HUES64 (cell line): ENCODE data around the gene SLC13A5.
"Not testable (repeated sequence)": the region's sequence is repeated elsewhere in the genome, so short reads cannot be mapped to it uniquely, and the experiment has no call there.

Experiments
- H3K27ac ChIP-seq: 2 replicates; pipeline ENCODE4 v1.7.0; 2013; ENCODE audit warnings: low read depth, low read length, inconsistent platforms
- H3K27me3 ChIP-seq: 2 replicates; pipeline ENCODE4 v1.6.1; 2013; ENCODE audit warnings: mild to moderate bottlenecking, low read length; ENCODE audit not compliant: insufficient read depth
- H3K36me3 ChIP-seq: 2 replicates; pipeline ENCODE4 v1.6.1; 2013; ENCODE audit warnings: mild to moderate bottlenecking, low read length; ENCODE audit not compliant: insufficient read depth
- H3K4me1 ChIP-seq: 2 replicates; pipeline ENCODE4 v1.6.1; 2013; ENCODE audit warnings: mild to moderate bottlenecking, low read length, moderate library complexity; ENCODE audit not compliant: insufficient read depth
- H3K4me3 ChIP-seq: 2 replicates; pipeline ENCODE4 v1.5.1; 2013; ENCODE audit warnings: mild to moderate bottlenecking, low read length, moderate library complexity
- H3K9ac ChIP-seq: 2 replicates; pipeline ENCODE4 v1.6.1; 2013; ENCODE audit warnings: mild to moderate bottlenecking, low read depth, low read length
- H3K9me3 ChIP-seq: 2 replicates; pipeline ENCODE4 v1.6.1; 2013; ENCODE audit warnings: low read depth, low read length; ENCODE audit not compliant: insufficient read depth
- WGBS: fragments of 150-250, 120-280 bp; methylation state at CpG from one replicate; pipeline ENCODE4 v1.1.7; 2013; ENCODE audit warnings: missing lambda C conversion rate; 5-methylcytosine and 5-hydroxymethylcytosine counted together

The SLC13A5 gene

DNA sequence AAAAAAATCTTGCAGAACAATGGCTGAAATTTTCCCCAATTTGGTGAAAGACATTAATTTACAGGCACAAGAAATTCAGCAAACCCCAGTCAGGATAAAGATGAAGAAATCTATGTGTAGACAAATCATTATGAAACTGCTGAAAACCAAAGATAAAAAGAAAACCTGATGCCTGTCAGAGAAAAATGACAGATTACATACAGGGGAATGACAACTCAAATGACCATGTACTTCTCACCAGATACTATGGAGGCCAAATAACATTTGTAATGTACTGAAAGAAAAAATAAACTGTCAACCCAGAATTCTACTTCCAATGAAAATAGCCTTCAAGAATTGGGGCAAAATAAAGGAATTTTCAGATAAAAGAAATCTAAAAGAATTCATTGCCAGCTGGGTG, 35.4 kb upstream of the SLC13A5 start:
- no peak overlapping the region for H3K4me3 ChIP-seq
- H3K4me1 ChIP-seq: peaks cover 17% of the 10 kb centered on the region
- no peak overlapping the region for H3K9ac ChIP-seq
- no peak overlapping the region for H3K27ac ChIP-seq
- no peaks in the 10 kb centered on the region for H3K36me3 ChIP-seq
- H3K27me3 ChIP-seq: no peaks in the 10 kb centered on the region
- H3K9me3 ChIP-seq: no peaks in the 10 kb centered on the region; the same call in 1 of the 2 replicates

DNA sequence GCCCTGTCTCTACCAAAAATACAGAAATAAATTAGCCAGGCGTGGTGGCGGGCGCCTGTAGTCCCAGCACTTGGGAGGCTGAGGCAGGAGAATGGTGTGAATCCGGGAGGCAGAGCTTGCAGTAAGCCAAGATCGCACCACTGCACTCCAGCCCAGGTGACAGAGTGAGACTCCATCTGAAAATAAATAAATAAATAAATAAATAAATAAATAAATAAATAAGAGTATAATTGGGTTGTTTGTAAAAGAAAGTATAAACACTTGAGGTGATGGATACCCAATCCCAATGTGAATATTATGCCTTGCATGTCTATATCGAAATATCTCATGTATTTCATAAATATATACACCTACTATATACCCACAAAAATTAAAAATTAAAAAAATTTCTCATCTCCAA, 33.5 kb upstream of the SLC13A5 start:
- H3K9me3 ChIP-seq, H3K4me1 ChIP-seq, H3K9ac ChIP-seq, H3K4me3 ChIP-seq, H3K27me3 ChIP-seq, H3K27ac ChIP-seq, H3K36me3 ChIP-seq: not testable (repeated sequence)
- WGBS: 92% methylated on average over 6 of the region's 6 CpGs

- Histone ChIP-seq H3K9me3 (no peaks in the 10 kb centered on the region), H3K4me1 (no peaks in the 10 kb centered on the region), H3K27me3 (peaks cover 6% of the 10 kb centered on the region; the same call in 1 of the 2 replicates), H3K36me3 (no peaks in the 10 kb centered on the region), H3K4me3 (no peak overlapping the region), H3K27ac (no peak overlapping the region), H3K9ac (no peak overlapping the region)
- WGBS: 79% methylated on average over 4 of the region's 4 CpGs
Observed at GRCh38 chr17:6729531-6729930, 16.4 kb upstream of the SLC13A5 start.

DNA sequence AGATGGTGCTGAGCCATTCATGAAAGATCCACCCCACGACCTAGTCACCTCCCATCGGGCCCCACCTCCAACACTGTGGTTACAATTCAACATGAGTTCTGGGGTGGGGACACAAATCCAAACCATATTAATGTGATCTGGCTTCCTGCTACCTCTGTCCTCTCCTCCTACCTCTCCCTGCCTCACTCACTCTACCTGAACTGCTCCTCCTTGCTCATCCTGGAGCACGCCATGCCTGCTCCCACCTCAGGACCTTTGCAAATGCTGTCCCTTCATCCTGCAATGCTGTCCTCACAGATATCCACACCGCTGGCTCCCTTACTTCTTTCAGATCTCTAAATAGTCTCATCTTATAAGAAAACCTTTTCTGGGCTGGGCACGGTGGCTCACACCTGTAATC, 10.8 kb upstream of the SLC13A5 start:
- H3K27me3 ChIP-seq: peaks cover 3% of the 10 kb centered on the region
- H3K9me3 ChIP-seq: no peaks in the 10 kb centered on the region

GRCh38 chr17:6721744-6722143, 8.6 kb upstream of the SLC13A5 start:
- H3K36me3 ChIP-seq: no peaks in the 10 kb centered on the region
- no peaks in the 10 kb centered on the region for H3K4me1 ChIP-seq
- peaks cover 3% of the 10 kb centered on the region for H3K27me3 ChIP-seq
- H3K4me3 ChIP-seq: no peak overlapping the region
- no peak overlapping the region for H3K27ac ChIP-seq
- H3K9ac ChIP-seq: no peak overlapping the region
- H3K9me3 ChIP-seq: 0 out of 2 replicates have a peak, but pooled peaks cover 3% of the 10 kb centered on the region
- 87% methylated on average over 5 of the region's 5 CpGs for WGBS

More for the DNA sequence above, 10.8 kb upstream of the SLC13A5 start:
- no peaks in the 10 kb centered on the region for H3K4me1 ChIP-seq
- H3K36me3 ChIP-seq: no peaks in the 10 kb centered on the region
- no peak overlapping the region for H3K4me3 ChIP-seq
- no peak overlapping the region for H3K27ac ChIP-seq
- H3K9ac ChIP-seq: no peak overlapping the region
- WGBS: 82% methylated on average over 5 of the region's 5 CpGs

- no peaks in the 10 kb centered on the region for H3K36me3 ChIP-seq
- H3K9ac ChIP-seq: no peak overlapping the region
- H3K27ac ChIP-seq: no peak overlapping the region
- H3K4me1 ChIP-seq: peaks cover 3% of the 10 kb centered on the region; the same call in 1 of the 2 replicates
- H3K27me3 ChIP-seq: peaks cover 37% of the 10 kb centered on the region
- 0 out of 2 replicates have a peak, but pooled peaks cover 3% of the 10 kb centered on the region for H3K9me3 ChIP-seq
- WGBS: 98% methylated on average over 2 of the region's 2 CpGs
- H3K4me3 ChIP-seq: no peak overlapping the region
Observed at GRCh38 chr17:6716736-6717135, 3.6 kb upstream of the SLC13A5 start.

- Histone ChIP-seq H3K4me3 (peak overlapping the region; percentile 63), H3K27me3 (peaks cover 41% of the 10 kb centered on the region), H3K4me1 (peaks cover 3% of the 10 kb centered on the region; the same call in 1 of the 2 replicates), H3K36me3 (no peaks in the 10 kb centered on the region), H3K9me3 (0 out of 2 replicates have a peak, but pooled peaks cover 3% of the 10 kb centered on the region), H3K27ac (no peak overlapping the region), H3K9ac (no peak overlapping the region)
- 80% methylated on average over 6 of the region's 7 CpGs for WGBS
Observed at GRCh38 chr17:6714315-6714874, 1.2 kb upstream of the SLC13A5 start.

- WGBS: 5% methylated on average over 29 of the region's 29 CpGs
- Histone ChIP-seq H3K9ac (peak overlapping the region; percentile 47), H3K4me3 (peak overlapping the region; percentile 63), H3K27me3 (peaks cover 40% of the 10 kb centered on the region), H3K36me3 (no peaks in the 10 kb centered on the region), H3K9me3 (0 out of 2 replicates have a peak, but pooled peaks cover 3% of the 10 kb centered on the region), H3K4me1 (peaks cover 3% of the 10 kb centered on the region; the same call in 1 of the 2 replicates), H3K27ac (no peak overlapping the region)
Observed at GRCh38 chr17:6713918-6714271, 726 bp upstream of the SLC13A5 start.

DNA sequence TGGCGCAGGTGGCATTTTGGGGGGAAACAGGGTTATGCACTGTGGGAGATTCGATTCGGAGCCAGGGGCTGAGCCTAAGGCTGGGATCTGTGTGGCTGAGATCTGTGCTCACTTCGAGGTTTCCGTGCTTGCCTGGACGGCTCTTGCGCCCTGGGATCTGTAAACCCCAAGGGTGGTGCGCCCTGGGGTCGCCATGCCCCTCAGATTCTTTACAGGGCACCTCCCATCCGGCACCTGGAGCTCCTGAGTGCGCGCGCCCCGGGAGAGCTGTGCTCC, 377 bp downstream of the SLC13A5 start:
- 30% methylated on average over 14 of the region's 14 CpGs for WGBS
- H3K36me3 ChIP-seq: no peaks in the 10 kb centered on the region
- H3K4me3 ChIP-seq: peak overlapping the region; percentile 63
- peak overlapping the region; percentile 24; the same call in 1 of the 2 replicates for H3K9ac ChIP-seq
- no peak overlapping the region for H3K27ac ChIP-seq
- 0 out of 2 replicates have a peak, but pooled peaks cover 3% of the 10 kb centered on the region for H3K9me3 ChIP-seq
- peaks cover 3% of the 10 kb centered on the region; the same call in 1 of the 2 replicates for H3K4me1 ChIP-seq
- H3K27me3 ChIP-seq: peaks cover 40% of the 10 kb centered on the region

- Histone ChIP-seq H3K4me3 (peak overlapping the region; percentile 63), H3K9me3 (no peaks in the 10 kb centered on the region), H3K9ac (no peak overlapping the region), H3K27ac (no peak overlapping the region), H3K27me3 (peaks cover 40% of the 10 kb centered on the region), H3K4me1 (peaks cover 3% of the 10 kb centered on the region; the same call in 1 of the 2 replicates), H3K36me3 (no peaks in the 10 kb centered on the region)
- 40% methylated on average over 11 of the region's 11 CpGs for WGBS
Observed at GRCh38 chr17:6712058-6712853, 913 bp downstream of the SLC13A5 start.

GRCh38 chr17:6711681-6712057, 1.5 kb downstream of the SLC13A5 start:
- H3K9me3 ChIP-seq: no peaks in the 10 kb centered on the region
- H3K36me3 ChIP-seq: no peaks in the 10 kb centered on the region
- peaks cover 3% of the 10 kb centered on the region; the same call in 1 of the 2 replicates for H3K4me1 ChIP-seq
- no peak overlapping the region for H3K27ac ChIP-seq
- WGBS: 82% methylated on average over 2 of the region's 2 CpGs
- no peak overlapping the region for H3K9ac ChIP-seq
- H3K4me3 ChIP-seq: no peak overlapping the region
- peaks cover 40% of the 10 kb centered on the region for H3K27me3 ChIP-seq
